Chondrocyte (in vitro differentiated cells): ENCODE data around the gene BFSP2. TPM values are rescaled to one million over a fixed set of nuclear protein-coding genes. Genes with fewer than 3 reads are reported as not detected.

Source experiments
- DNase-seq: peaks from one replicate; pipeline ENCODE4 v3.0.0; 2021; ENCODE audit warnings: mixed read lengths, low spot score
- H3K27ac Mint-ChIP-seq: one replicate; pipeline ENCODE4 v1.8.0; 2021; ENCODE audit warnings: mild to moderate bottlenecking, moderate library complexity, mixed read lengths; ENCODE audit not compliant: unreplicated experiment
- H3K27me3 Mint-ChIP-seq: 2 replicates; pipeline ENCODE4 v1.8.0; 2021; ENCODE audit warnings: low read depth, mixed read lengths
- H3K36me3 Mint-ChIP-seq: 2 replicates; pipeline ENCODE4 v1.8.0; 2021; ENCODE audit warnings: low read depth, mixed read lengths
- H3K4me1 Mint-ChIP-seq: 2 replicates; pipeline ENCODE4 v1.8.0; 2021; ENCODE audit warnings: low read depth, mild to moderate bottlenecking, mixed read lengths
- H3K4me3 Mint-ChIP-seq: one replicate; pipeline ENCODE4 v1.8.0; 2021; ENCODE audit warnings: mild to moderate bottlenecking, moderate library complexity, mixed read lengths; ENCODE audit not compliant: unreplicated experiment
- H3K9me3 Mint-ChIP-seq: 2 replicates; pipeline ENCODE4 v1.8.0; 2021; ENCODE audit warnings: low read depth, mixed read lengths
- total RNA-seq: library from RNA; stranded (reverse); gene quantifications from 3 replicates; pipeline ENCODE4 v1.2.1, GENCODE V29; 2021
- TF ChIP-seq, protein P1 (sequence below): fragments of 200-600 bp; sonication (generic); IDR thresholded peaks from 2 replicates; pipeline ENCODE4 v1.5.0; 2021; ENCODE audit warnings: antibody characterized with exemption, mild to moderate bottlenecking, moderate library complexity

Gene BFSP2
- total RNA-seq, 1 donor from 2014 or later = not detected

DNA sequence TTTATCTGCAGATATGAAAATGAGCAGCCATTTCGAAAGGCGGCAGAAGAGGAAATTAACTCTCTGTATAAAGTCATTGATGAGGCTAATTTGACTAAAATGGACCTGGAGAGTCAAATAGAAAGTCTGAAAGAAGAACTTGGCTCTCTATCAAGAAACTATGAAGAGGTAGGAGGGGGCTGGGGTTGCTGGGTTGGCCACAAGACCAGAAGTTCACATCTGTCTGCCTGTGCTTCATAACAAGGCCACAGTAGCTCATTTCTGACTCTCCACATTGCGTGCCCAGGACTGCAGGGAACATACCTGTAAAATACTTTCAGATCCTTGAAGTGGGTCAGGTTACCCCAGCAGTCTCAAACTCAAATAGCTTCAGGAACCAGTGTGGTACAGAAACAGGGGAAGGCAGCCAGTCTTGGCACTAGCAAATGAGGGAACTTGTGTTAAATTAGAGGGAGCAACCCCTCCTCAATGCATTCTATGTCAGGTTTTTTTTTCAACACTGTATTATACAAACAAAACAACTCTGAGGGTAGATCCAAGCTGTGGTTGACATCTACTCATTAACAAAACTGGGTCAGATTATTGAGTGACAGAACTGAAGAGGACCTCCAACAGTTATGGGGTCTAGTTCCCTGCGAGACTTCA, 48.7 kb downstream of the BFSP2 start:
- no peaks in the 10 kb centered on the region for H3K36me3 Mint-ChIP-seq
- no peak overlapping the region for H3K27ac Mint-ChIP-seq
- DNase-seq = no peak
- TF ChIP-seq, protein P1, sequence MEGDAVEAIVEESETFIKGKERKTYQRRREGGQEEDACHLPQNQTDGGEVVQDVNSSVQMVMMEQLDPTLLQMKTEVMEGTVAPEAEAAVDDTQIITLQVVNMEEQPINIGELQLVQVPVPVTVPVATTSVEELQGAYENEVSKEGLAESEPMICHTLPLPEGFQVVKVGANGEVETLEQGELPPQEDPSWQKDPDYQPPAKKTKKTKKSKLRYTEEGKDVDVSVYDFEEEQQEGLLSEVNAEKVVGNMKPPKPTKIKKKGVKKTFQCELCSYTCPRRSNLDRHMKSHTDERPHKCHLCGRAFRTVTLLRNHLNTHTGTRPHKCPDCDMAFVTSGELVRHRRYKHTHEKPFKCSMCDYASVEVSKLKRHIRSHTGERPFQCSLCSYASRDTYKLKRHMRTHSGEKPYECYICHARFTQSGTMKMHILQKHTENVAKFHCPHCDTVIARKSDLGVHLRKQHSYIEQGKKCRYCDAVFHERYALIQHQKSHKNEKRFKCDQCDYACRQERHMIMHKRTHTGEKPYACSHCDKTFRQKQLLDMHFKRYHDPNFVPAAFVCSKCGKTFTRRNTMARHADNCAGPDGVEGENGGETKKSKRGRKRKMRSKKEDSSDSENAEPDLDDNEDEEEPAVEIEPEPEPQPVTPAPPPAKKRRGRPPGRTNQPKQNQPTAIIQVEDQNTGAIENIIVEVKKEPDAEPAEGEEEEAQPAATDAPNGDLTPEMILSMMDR = no peak
- H3K4me3 Mint-ChIP-seq = no peak overlapping the region
- H3K9me3 Mint-ChIP-seq = no peaks in the 10 kb centered on the region
- no peaks in the 10 kb centered on the region for H3K27me3 Mint-ChIP-seq
- H3K4me1 Mint-ChIP-seq = peaks cover 32% of the 10 kb centered on the region

DNA sequence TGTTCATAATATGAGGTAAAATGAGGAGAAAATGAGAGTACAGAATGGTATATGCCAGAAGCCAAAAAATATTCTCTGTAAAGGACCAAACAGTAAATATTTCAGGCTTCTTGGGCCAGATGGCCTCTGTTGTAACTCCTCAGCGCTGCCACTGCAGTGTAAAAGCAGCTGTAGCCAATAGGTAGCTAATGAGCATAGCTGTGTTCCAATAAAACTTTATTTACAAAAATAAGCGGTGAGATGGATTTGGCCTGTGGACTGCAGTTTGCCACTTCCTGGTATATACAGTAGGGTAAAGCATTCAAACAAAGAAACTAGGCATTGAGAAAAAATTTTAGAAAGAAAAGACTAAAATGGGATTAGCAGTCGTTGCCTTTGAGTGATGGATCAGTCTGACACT, 51.5 kb downstream of the BFSP2 start:
- TF ChIP-seq, protein P1 = no peak
- no peak overlapping the region for H3K4me3 Mint-ChIP-seq
- H3K4me1 Mint-ChIP-seq = peaks cover 31% of the 10 kb centered on the region
- H3K9me3 Mint-ChIP-seq = no peaks in the 10 kb centered on the region
- no peak overlapping the region for H3K27ac Mint-ChIP-seq
- no peaks in the 10 kb centered on the region for H3K27me3 Mint-ChIP-seq
- DNase-seq = no peak
- no peaks in the 10 kb centered on the region for H3K36me3 Mint-ChIP-seq

DNA sequence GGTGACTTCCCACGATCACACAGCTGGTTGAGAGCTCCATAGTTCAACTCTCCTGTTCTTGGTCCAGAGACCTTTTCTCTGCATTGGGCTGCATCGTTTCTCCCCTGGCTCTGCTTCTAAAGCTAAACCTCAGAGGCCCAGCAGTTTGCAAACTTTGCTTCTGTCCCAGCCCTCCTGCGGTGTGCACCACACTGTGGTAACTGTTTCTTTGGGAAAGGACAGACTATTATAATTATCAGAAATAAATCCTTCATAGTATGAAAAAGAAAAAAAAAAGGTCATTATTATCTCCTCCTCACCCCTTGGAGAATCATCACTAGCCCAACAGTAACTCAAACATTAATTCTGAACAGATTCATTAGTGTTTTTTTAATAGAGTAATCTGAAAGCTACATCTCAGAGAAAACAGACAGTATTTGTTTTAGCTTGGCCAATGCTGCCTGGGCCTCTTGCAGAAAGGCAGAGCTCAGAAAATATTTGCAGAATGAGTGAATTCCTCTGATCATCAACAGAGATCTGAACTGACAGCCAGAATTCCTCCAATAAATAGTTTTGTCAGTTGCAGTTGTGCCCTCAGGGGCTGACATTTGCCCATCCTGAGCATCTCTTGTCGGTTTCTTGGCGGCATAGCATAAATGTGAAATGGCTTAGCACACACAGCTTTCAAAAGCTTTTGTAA, 52.9 kb downstream of the BFSP2 start:
- no peak for DNase-seq
- Mint-ChIP-seq H3K36me3 (no peaks in the 10 kb centered on the region), H3K27ac (peak overlapping the region; percentile 37), H3K9me3 (no peaks in the 10 kb centered on the region), H3K4me3 (no peak overlapping the region), H3K4me1 (peaks cover 31% of the 10 kb centered on the region), H3K27me3 (no peaks in the 10 kb centered on the region)
- TF ChIP-seq, protein P1 = peak; percentile 20

DNA sequence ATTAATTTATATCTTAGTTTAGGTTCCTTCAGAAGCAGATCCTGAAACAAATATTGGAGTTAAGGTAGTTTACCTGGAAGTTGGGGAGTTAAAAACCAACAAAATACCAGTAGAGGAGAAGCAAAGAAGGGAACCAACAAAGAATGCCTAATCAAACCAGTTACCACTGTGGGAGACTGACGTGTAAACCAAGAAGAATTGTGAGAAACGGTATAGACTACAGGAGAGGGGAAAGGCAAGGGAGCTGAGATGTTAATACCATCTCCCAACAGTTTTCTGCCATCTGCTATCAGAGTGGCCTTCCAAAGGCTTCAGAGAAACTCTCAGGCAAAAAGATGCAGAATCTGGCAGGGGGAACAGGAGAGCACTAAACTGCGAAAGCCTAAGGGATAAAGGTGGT, 53.5 kb downstream of the BFSP2 start:
- TF ChIP-seq, protein P1 = no peak
- Mint-ChIP-seq H3K4me3 (no peak overlapping the region), H3K36me3 (no peaks in the 10 kb centered on the region), H3K27me3 (no peaks in the 10 kb centered on the region), H3K27ac (no peak overlapping the region), H3K4me1 (peaks cover 31% of the 10 kb centered on the region), H3K9me3 (no peaks in the 10 kb centered on the region)
- no peak for DNase-seq

DNA sequence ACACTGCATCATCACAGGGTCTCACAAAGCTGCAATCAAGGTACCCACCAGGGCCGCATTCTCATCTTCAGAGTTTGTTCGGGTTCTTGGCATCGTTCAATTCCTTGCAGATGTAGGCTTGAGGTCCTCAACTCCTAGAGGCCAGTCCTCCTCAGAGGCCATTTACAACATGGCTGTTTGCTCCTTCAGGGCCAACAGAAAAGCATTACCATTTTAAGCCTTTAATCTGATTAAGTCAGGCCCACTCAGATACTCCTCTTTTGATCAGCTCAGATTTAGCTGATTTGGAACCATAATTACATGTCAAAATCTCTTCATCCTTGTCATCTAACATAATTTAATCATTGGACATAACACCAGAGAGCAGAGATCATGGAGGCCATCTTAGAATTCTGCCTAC, 55.4 kb downstream of the BFSP2 start:
- no peak overlapping the region for H3K27ac Mint-ChIP-seq
- TF ChIP-seq, protein P1 = no peak
- no peaks in the 10 kb centered on the region for H3K27me3 Mint-ChIP-seq
- no peaks in the 10 kb centered on the region for H3K36me3 Mint-ChIP-seq
- no peak overlapping the region for H3K4me3 Mint-ChIP-seq
- no peaks in the 10 kb centered on the region for H3K9me3 Mint-ChIP-seq
- H3K4me1 Mint-ChIP-seq = peaks cover 34% of the 10 kb centered on the region
- DNase-seq = no peak
